ENCODE measurements around the gene SLC8A3.

The SLC8A3 gene

DNA sequence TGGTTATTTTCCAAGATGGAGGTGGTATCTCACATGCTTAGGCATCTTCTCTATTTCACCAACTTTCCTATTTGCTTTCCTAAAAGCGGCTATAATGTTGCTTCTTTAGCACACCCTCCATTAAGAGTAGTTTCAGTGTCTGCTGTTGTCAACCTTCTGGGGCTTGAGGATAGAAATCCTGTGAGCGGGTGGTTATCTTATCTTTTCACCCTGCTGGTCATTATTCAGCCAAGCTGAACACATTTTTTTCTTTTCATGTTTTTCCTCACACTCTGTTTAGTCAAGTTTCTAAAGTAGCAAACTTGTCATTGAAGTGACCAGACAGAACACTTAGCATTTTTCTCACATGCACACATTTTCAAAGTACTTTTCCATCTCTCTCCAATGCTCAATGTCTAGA, 104.5 kb downstream of the SLC8A3 start:
- DNase-seq (ENCODE audit: low read depth, low spot score), result no peak
- Histone ChIP-seq H3K4me3 (no peak overlapping the region), H3K27ac (no peak overlapping the region), H3K9ac (ENCODE audit: insufficient read length) (no peak overlapping the region), H3K9me3 (ENCODE audit: low read depth, low read length) (no peaks in the 10 kb centered on the region), H3K36me3 (ENCODE audit: insufficient read depth, low read length) (no peaks in the 10 kb centered on the region)
- no peak for TF ChIP-seq EZH2 (IDR thresholded peaks at IDR 0.05)
- TF ChIP-seq POLR2AphosphoS5 (IDR thresholded peaks at IDR 0.05; ENCODE audit: borderline replicate concordance, low read depth, low read length), result no peak

DNA sequence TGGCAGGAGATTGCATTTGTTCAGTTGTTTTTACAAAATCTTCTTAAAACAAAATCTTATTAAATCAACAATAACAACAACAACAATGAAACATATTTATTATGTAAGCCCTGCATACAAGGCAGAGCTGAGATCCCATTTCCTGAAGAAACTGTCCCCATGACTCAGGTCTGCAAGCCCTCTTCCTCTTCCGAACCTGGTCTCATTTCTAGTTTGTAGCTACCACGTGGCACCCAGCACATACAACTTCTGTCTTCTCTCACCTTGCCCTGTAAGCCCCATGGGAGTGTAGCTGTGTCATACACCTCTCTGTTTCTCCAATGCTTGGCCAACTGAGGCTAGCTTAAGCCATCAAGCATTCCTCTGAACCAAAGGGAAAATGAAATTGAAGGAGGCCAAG, 106.4 kb downstream of the SLC8A3 start:
- H3K27ac ChIP-seq, result no peak overlapping the region
- H3K36me3 ChIP-seq (ENCODE audit: insufficient read depth, low read length), result no peaks in the 10 kb centered on the region
- H3K9me3 ChIP-seq (ENCODE audit: low read depth, low read length), result no peaks in the 10 kb centered on the region
- H3K9ac ChIP-seq (ENCODE audit: insufficient read length), result no peak overlapping the region
- DNase-seq (ENCODE audit: low read depth, low spot score), result no peak
- no peak overlapping the region for H3K4me3 ChIP-seq
- TF ChIP-seq EZH2 (IDR thresholded peaks at IDR 0.05) (no peak), FOXP2 (optimal IDR thresholded peaks at IDR 0.05; ENCODE audit: control extremely low read depth, extremely low read length, insufficient read depth) (no peak), POLR2AphosphoS5 (IDR thresholded peaks at IDR 0.05; ENCODE audit: borderline replicate concordance, low read depth, low read length) (no peak)

DNA sequence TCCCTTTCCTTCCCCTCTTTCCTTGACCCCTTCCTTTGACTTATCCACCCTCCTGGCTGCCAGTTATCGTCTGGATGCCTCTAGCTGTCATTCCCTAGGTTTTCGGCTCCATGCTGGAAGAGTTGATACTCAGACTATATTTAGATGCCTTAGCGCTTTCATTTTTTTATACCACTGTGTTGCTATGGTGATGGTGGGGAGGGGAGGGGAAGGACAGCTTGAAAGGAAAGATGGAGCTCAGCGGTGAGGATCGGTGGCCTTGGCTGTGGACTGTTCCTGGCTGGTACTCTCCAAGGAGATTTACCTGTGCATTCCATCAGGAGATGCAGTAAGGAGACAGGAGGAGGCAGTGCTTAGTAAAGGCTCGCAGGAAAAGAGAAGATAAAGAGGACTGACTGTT, 108.7 kb downstream of the SLC8A3 start:
- no peak for DNase-seq (ENCODE audit: low read depth, low spot score)

DNA sequence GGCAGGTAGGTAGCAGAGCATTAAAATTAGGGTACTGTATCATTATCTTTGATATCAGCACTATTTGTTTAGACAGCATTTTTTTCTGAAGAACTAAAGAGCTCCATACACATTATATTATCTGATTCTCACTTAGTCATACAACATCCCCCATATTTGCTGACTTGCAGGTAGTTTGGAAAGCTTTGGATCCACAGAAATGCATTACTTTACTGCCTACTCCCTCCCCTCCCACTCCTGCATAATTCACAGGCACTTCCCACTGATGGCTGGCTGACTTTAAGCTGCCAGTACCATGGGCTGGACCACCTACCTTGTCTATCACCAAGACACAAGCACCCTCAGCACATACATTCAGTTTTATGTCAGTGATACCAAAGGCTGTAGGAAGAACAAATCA, 110.4 kb downstream of the SLC8A3 start:
- TF ChIP-seq FOXP2 (optimal IDR thresholded peaks at IDR 0.05; ENCODE audit: control extremely low read depth, extremely low read length, insufficient read depth) (no peak), POLR2AphosphoS5 (IDR thresholded peaks at IDR 0.05; ENCODE audit: borderline replicate concordance, low read depth, low read length) (no peak), EZH2 (IDR thresholded peaks at IDR 0.05) (no peak)
- no peak for DNase-seq (ENCODE audit: low read depth, low spot score)
- Histone ChIP-seq H3K4me3 (no peak overlapping the region), H3K36me3 (ENCODE audit: insufficient read depth, low read length) (no peaks in the 10 kb centered on the region), H3K27ac (no peak overlapping the region), H3K9ac (ENCODE audit: insufficient read length) (no peak overlapping the region), H3K9me3 (ENCODE audit: low read depth, low read length) (no peaks in the 10 kb centered on the region)

More for the DNA sequence above, 108.7 kb downstream of the SLC8A3 start:
- Histone ChIP-seq H3K27ac (no peak overlapping the region), H3K9ac (ENCODE audit: insufficient read length) (no peak overlapping the region), H3K36me3 (ENCODE audit: insufficient read depth, low read length) (no peaks in the 10 kb centered on the region), H3K9me3 (ENCODE audit: low read depth, low read length) (no peaks in the 10 kb centered on the region), H3K4me3 (no peak overlapping the region)
- no peak for TF ChIP-seq FOXP2 (optimal IDR thresholded peaks at IDR 0.05; ENCODE audit: control extremely low read depth, extremely low read length, insufficient read depth)
- no peak for TF ChIP-seq EZH2 (IDR thresholded peaks at IDR 0.05)
- TF ChIP-seq POLR2AphosphoS5 (IDR thresholded peaks at IDR 0.05; ENCODE audit: borderline replicate concordance, low read depth, low read length), result no peak

- no peaks in the 10 kb centered on the region for H3K9me3 ChIP-seq (ENCODE audit: low read depth, low read length)
- no peak for TF ChIP-seq FOXP2 (optimal IDR thresholded peaks at IDR 0.05; ENCODE audit: control extremely low read depth, extremely low read length, insufficient read depth)
- TF ChIP-seq POLR2AphosphoS5 (IDR thresholded peaks at IDR 0.05; ENCODE audit: borderline replicate concordance, low read depth, low read length), result no peak
- TF ChIP-seq EZH2 (IDR thresholded peaks at IDR 0.05), result no peak
- H3K4me3 ChIP-seq, result no peak overlapping the region
- DNase-seq (ENCODE audit: low read depth, low spot score), result no peak
- no peak overlapping the region for H3K9ac ChIP-seq (ENCODE audit: insufficient read length)
- H3K36me3 ChIP-seq (ENCODE audit: insufficient read depth, low read length), result no peaks in the 10 kb centered on the region
- no peak overlapping the region for H3K27ac ChIP-seq
These were observed 111.0 kb downstream of the SLC8A3 start for GRCh38 chr14:70077720-70078119.

GRCh38 chr14:70077005-70077404, 111.7 kb downstream of the SLC8A3 start:
- no peaks in the 10 kb centered on the region for H3K9me3 ChIP-seq (ENCODE audit: low read depth, low read length)
- H3K9ac ChIP-seq (ENCODE audit: insufficient read length), result no peak overlapping the region
- H3K27ac ChIP-seq, result no peak overlapping the region
- no peak overlapping the region for H3K4me3 ChIP-seq
- DNase-seq (ENCODE audit: low read depth, low spot score), result no peak
- TF ChIP-seq EZH2 (IDR thresholded peaks at IDR 0.05), result no peak
- TF ChIP-seq POLR2AphosphoS5 (IDR thresholded peaks at IDR 0.05; ENCODE audit: borderline replicate concordance, low read depth, low read length), result no peak
- TF ChIP-seq FOXP2 (optimal IDR thresholded peaks at IDR 0.05; ENCODE audit: control extremely low read depth, extremely low read length, insufficient read depth), result no peak
- H3K36me3 ChIP-seq (ENCODE audit: insufficient read depth, low read length), result no peaks in the 10 kb centered on the region

DNA sequence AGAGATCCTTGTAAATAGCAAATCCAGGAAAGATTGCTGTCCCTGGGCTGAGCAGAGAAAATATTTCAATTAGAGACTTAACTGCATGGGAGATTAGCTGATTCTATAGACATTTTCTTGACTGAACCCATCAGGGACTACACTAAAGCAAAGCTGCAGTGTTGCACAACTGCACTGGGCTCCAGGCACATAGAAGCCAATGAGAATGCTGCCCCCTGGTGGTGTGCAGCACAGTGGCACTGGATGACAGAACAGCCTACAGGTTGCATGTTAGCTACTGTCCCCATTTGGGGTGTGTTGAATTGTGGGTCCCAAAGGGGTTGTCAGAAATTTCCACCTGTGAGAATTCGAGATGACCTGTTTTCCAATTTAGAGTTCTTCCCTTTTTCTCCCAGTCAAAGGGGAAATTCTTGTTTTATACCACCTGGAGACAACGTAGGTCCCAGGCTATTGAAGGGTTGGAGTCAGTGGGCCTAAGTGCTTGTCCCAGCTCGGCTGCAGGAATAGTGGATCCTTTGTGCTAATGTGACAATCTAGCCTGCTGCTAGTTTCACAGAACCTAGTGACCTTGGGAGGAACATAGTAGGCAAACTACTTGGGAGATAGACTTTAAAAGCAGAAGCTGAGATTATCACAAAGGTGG, 114.7 kb downstream of the SLC8A3 start:
- no peak overlapping the region for H3K9ac ChIP-seq (ENCODE audit: insufficient read length)
- no peak overlapping the region for H3K4me3 ChIP-seq
- H3K9me3 ChIP-seq (ENCODE audit: low read depth, low read length), result no peaks in the 10 kb centered on the region
- no peaks in the 10 kb centered on the region for H3K36me3 ChIP-seq (ENCODE audit: insufficient read depth, low read length)
- no peak for TF ChIP-seq EZH2 (IDR thresholded peaks at IDR 0.05)
- no peak for TF ChIP-seq FOXP2 (optimal IDR thresholded peaks at IDR 0.05; ENCODE audit: control extremely low read depth, extremely low read length, insufficient read depth)
- TF ChIP-seq POLR2AphosphoS5 (IDR thresholded peaks at IDR 0.05; ENCODE audit: borderline replicate concordance, low read depth, low read length), result no peak
- H3K27ac ChIP-seq, result no peak overlapping the region
- DNase-seq (ENCODE audit: low read depth, low spot score), result peak; percentile 10

DNA sequence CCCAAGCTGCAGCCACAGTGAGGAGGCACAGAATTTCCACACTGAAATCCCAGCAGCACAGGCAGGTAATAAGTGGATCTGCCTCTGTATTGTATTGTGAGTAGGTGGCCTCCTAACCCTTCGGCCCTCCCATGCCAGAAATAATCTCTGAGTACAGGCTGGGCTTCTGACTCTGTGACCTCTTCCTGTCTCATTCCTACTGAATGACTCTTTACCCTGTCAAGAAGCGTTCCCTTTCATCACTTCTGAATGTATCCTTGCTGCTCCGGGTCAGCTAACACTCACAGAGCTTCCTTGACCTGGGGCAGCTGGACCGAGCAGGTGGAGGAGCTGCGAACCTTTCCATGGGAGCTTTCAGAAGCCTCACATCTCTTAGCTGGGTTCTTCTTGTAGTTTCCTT, 119.6 kb downstream of the SLC8A3 start:
- no peak overlapping the region for H3K4me3 ChIP-seq
- H3K9me3 ChIP-seq (ENCODE audit: low read depth, low read length), result no peaks in the 10 kb centered on the region
- TF ChIP-seq POLR2AphosphoS5 (IDR thresholded peaks at IDR 0.05; ENCODE audit: borderline replicate concordance, low read depth, low read length), result no peak
- TF ChIP-seq FOXP2 (optimal IDR thresholded peaks at IDR 0.05; ENCODE audit: control extremely low read depth, extremely low read length, insufficient read depth), result no peak
- no peak for TF ChIP-seq EZH2 (IDR thresholded peaks at IDR 0.05)
- no peak overlapping the region for H3K27ac ChIP-seq
- no peak for DNase-seq (ENCODE audit: low read depth, low spot score)
- H3K36me3 ChIP-seq (ENCODE audit: insufficient read depth, low read length), result no peaks in the 10 kb centered on the region
- no peak overlapping the region for H3K9ac ChIP-seq (ENCODE audit: insufficient read length)

DNA sequence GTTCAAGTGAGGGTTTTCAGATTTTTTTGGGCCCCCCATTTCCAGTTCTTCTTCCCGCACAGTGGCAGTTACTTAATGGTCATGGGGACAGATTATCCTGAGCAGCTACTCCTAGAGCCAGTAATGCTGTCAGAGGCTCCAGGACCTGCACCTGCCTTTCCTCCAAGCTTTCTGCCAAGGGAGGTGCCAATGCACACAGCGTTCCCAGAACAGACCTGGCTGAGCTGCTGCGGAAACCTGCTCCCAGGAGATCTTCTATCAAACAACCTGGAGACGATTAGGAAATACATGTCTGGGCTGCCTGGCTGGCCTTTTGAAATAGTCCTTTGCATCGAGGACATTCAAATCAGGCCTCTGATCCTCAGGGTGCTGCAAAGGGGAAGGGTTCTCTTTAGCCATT, 120.9 kb downstream of the SLC8A3 start:
- Histone ChIP-seq H3K4me3 (no peak overlapping the region), H3K27ac (no peak overlapping the region), H3K9me3 (ENCODE audit: low read depth, low read length) (no peaks in the 10 kb centered on the region), H3K36me3 (ENCODE audit: insufficient read depth, low read length) (no peaks in the 10 kb centered on the region), H3K9ac (ENCODE audit: insufficient read length) (no peak overlapping the region)
- TF ChIP-seq FOXP2 (optimal IDR thresholded peaks at IDR 0.05; ENCODE audit: control extremely low read depth, extremely low read length, insufficient read depth) (no peak), EZH2 (IDR thresholded peaks at IDR 0.05) (no peak), POLR2AphosphoS5 (IDR thresholded peaks at IDR 0.05; ENCODE audit: borderline replicate concordance, low read depth, low read length) (no peak)
- no peak for DNase-seq (ENCODE audit: low read depth, low spot score)
